ENCODE data around the gene BTBD2.

Gene BTBD2

DNA sequence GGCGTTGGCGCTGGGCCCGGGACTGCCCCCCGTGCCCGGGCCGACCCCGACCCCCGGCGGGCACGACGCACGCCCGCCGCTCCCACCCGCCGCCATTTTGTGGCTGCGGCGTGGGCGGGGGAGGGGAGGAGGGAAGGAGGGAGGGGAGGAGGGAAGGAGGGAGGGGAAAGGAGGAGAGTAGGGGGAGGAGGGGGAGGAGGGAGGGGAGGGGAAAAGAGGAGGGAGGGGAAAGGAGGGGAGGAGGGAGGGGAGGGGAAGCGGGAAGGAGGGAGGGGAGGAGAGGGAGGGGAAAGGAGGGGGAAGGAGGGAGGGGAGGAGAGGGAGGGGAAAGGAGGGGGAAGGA, at the start of gene BTBD2:
Gene BTBD2, minus strand, starts transcription at position 107 of the 343 bp plus-strand sequence. Its CDS starts 11 bp downstream, at position 96.
- WGBS (ENCODE audit: insufficient coverage, insufficient read length), result no CpG with 5 or more reads among the region's 20 CpGs
- no peak within 1 kb of the TSS for H3K27ac ChIP-seq (ENCODE audit: low read length)
- peaks cover 6% of the 10 kb centered on the region; the same call in 1 of the 2 replicates for H3K4me1 ChIP-seq (ENCODE audit: control insufficient read depth, insufficient read depth, low read length)
- H3K36me3 ChIP-seq (ENCODE audit: control insufficient read depth, insufficient read depth, low read length), result 0 out of 2 replicates have a peak, but pooled peaks cover 2% of the 10 kb centered on the region
- no peaks in the 10 kb centered on the region for H3K27me3 ChIP-seq (ENCODE audit: control insufficient read depth, insufficient read depth, low read length)
- H3K4me3 ChIP-seq (ENCODE audit: low read length), result peak within 1 kb of the TSS; percentile 98
- DNase-seq (ENCODE audit: low read depth, low spot score), result no peak
- H3K9me3 ChIP-seq (ENCODE audit: control insufficient read depth, insufficient read depth, low read length), result no peaks in the 10 kb centered on the region

DNA sequence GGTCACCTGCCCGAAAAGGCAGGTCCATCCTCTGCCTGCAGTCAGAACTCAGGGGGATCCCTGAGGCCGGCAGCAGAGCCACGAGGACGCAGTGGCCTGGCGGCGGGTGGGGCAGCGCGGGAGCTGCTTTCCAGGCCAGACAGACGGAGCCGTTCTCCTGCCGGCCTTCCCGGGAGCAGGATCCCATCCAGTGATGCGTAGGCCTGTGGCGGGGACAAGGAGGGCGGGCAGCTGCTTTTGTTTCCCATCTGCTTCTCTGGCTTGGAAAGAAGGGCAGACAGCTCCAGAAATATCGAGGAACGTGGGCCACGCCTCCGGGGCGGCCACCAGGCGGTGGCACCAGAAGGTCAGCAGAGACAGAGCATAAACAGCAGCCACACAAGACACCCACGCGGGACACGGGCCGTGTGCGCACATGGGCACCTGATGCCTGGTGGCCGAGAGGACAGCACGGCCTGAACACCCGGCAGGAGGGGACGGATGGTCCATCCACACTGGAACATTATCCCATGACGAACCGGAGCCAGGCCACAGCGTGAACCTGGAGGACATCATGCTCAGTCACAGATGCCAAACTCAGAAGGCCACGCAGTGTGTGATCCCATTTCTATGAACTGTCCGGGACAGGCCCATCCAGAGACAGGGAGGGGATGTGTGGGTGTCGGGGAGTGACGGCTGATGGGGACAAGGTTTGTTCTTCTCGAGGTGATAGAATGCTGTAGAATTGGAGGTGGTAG, 49.4 kb upstream of the BTBD2 start:
- Histone ChIP-seq H3K4me1 (ENCODE audit: control insufficient read depth, insufficient read depth, low read length) (peaks cover 6% of the 10 kb centered on the region), H3K27ac (ENCODE audit: low read length) (no peak overlapping the region), H3K36me3 (ENCODE audit: control insufficient read depth, insufficient read depth, low read length) (no peaks in the 10 kb centered on the region), H3K4me3 (ENCODE audit: low read length) (no peak overlapping the region), H3K27me3 (ENCODE audit: control insufficient read depth, insufficient read depth, low read length) (no peaks in the 10 kb centered on the region), H3K9me3 (ENCODE audit: control insufficient read depth, insufficient read depth, low read length) (no peaks in the 10 kb centered on the region)
- DNase-seq (ENCODE audit: low read depth, low spot score), result no peak
- no CpG with 5 or more reads among the region's 38 CpGs for WGBS (ENCODE audit: insufficient coverage, insufficient read length)

DNA sequence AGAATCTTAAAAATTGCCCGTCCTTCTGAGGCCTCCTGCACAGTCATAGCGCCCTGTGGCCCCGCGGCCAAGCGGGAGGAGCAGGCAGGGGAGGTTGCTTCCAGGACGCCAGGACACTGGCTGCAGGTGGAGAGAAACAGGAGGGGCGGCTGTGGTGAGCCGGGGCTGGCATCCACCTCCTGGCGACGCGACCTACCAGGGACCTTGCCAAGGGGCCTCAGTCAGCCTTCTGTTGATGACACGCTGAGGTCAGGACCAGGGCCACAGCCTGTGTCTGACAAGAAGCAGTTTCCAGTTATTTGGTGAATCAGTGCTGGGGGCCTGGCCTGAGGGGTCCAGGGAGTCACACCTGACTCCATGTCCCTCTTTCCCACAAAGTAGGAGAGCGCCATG, 48.9 kb upstream of the BTBD2 start:
- DNase-seq (ENCODE audit: low read depth, low spot score), result no peak
- H3K27me3 ChIP-seq (ENCODE audit: control insufficient read depth, insufficient read depth, low read length), result no peaks in the 10 kb centered on the region
- no peaks in the 10 kb centered on the region for H3K9me3 ChIP-seq (ENCODE audit: control insufficient read depth, insufficient read depth, low read length)
- peaks cover 12% of the 10 kb centered on the region for H3K4me1 ChIP-seq (ENCODE audit: control insufficient read depth, insufficient read depth, low read length)
- no CpG with 5 or more reads among the region's 13 CpGs for WGBS (ENCODE audit: insufficient coverage, insufficient read length)
- H3K4me3 ChIP-seq (ENCODE audit: low read length), result no peak overlapping the region
- no peak overlapping the region for H3K27ac ChIP-seq (ENCODE audit: low read length)
- H3K36me3 ChIP-seq (ENCODE audit: control insufficient read depth, insufficient read depth, low read length), result no peaks in the 10 kb centered on the region

DNA sequence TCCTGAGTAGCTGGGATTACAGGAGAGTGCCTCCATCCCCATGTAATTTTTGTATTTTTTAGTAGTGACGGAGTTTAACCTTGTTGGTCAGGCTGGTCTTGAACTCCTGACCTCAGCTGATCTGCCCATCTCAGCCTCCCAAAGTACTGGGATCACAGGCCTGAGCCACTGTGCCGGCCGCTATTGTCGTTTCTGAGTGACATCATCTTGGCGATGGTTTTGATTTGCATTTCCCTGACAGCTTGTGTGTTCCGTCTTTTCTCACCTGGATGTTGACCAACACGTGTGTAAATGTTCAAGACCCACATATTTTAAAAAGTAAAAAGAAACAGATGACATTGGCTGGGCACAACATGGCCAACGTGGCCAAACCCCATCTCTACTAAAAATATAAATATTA, 48.3 kb upstream of the BTBD2 start:
- Histone ChIP-seq H3K36me3 (ENCODE audit: control insufficient read depth, insufficient read depth, low read length) (no peaks in the 10 kb centered on the region), H3K27ac (ENCODE audit: low read length) (no peak overlapping the region), H3K4me1 (ENCODE audit: control insufficient read depth, insufficient read depth, low read length) (peaks cover 13% of the 10 kb centered on the region), H3K4me3 (ENCODE audit: low read length) (no peak overlapping the region), H3K27me3 (ENCODE audit: control insufficient read depth, insufficient read depth, low read length) (no peaks in the 10 kb centered on the region), H3K9me3 (ENCODE audit: control insufficient read depth, insufficient read depth, low read length) (no peaks in the 10 kb centered on the region)
- DNase-seq (ENCODE audit: low read depth, low spot score), result no peak
- no CpG with 5 or more reads among the region's 8 CpGs for WGBS (ENCODE audit: insufficient coverage, insufficient read length)

DNA sequence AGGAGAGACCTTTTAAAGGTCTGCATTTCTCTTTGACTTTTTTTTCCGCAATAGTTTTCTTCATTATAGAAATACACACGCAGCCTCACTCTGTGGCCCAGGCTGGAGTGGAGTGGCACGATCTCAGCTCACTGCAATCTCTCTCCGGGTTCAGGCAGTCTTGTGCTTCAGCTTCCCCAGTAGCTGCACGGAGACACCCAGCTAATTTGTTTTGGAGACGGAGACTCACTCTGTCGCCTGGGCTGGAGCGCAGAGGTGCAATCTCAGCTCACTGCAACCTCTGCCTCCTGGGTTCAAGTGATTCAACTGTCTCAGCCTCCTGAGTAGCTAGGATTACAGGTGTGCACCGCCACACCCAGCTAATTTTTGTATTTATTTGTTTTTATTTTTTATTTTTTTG, 47.3 kb upstream of the BTBD2 start:
- H3K4me1 ChIP-seq (ENCODE audit: control insufficient read depth, insufficient read depth, low read length), result peaks cover 13% of the 10 kb centered on the region
- H3K36me3 ChIP-seq (ENCODE audit: control insufficient read depth, insufficient read depth, low read length), result no peaks in the 10 kb centered on the region
- no peak overlapping the region for H3K4me3 ChIP-seq (ENCODE audit: low read length)
- no peak overlapping the region for H3K27ac ChIP-seq (ENCODE audit: low read length)
- DNase-seq (ENCODE audit: low read depth, low spot score), result no peak
- WGBS (ENCODE audit: insufficient coverage, insufficient read length), result no CpG with 5 or more reads among the region's 9 CpGs
- H3K27me3 ChIP-seq (ENCODE audit: control insufficient read depth, insufficient read depth, low read length), result no peaks in the 10 kb centered on the region
- H3K9me3 ChIP-seq (ENCODE audit: control insufficient read depth, insufficient read depth, low read length), result no peaks in the 10 kb centered on the region

DNA sequence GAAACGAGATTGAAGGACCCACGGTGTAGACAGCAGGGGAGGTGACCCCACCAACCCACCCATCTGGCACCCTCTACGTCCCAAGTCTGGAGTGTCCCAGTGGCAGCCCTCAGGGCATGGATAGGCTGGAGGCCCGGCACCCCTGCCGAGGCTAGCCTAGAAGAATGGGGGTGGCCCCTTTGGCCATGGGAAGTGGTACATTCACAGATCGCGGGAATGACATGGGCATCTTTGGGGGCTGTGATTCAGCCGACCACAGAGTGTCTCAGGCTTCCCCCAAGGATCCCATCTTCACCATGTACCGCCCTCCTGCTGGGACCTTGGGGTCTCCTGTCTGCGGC, 46.8 kb upstream of the BTBD2 start:
- Histone ChIP-seq H3K36me3 (ENCODE audit: control insufficient read depth, insufficient read depth, low read length) (no peaks in the 10 kb centered on the region), H3K4me1 (ENCODE audit: control insufficient read depth, insufficient read depth, low read length) (peaks cover 13% of the 10 kb centered on the region), H3K27me3 (ENCODE audit: control insufficient read depth, insufficient read depth, low read length) (no peaks in the 10 kb centered on the region), H3K27ac (ENCODE audit: low read length) (no peak overlapping the region), H3K9me3 (ENCODE audit: control insufficient read depth, insufficient read depth, low read length) (no peaks in the 10 kb centered on the region), H3K4me3 (ENCODE audit: low read length) (no peak overlapping the region; the same call in 1 of the 2 replicates)
- DNase-seq (ENCODE audit: low read depth, low spot score), result no peak
- no CpG with 5 or more reads among the region's 10 CpGs for WGBS (ENCODE audit: insufficient coverage, insufficient read length)

DNA sequence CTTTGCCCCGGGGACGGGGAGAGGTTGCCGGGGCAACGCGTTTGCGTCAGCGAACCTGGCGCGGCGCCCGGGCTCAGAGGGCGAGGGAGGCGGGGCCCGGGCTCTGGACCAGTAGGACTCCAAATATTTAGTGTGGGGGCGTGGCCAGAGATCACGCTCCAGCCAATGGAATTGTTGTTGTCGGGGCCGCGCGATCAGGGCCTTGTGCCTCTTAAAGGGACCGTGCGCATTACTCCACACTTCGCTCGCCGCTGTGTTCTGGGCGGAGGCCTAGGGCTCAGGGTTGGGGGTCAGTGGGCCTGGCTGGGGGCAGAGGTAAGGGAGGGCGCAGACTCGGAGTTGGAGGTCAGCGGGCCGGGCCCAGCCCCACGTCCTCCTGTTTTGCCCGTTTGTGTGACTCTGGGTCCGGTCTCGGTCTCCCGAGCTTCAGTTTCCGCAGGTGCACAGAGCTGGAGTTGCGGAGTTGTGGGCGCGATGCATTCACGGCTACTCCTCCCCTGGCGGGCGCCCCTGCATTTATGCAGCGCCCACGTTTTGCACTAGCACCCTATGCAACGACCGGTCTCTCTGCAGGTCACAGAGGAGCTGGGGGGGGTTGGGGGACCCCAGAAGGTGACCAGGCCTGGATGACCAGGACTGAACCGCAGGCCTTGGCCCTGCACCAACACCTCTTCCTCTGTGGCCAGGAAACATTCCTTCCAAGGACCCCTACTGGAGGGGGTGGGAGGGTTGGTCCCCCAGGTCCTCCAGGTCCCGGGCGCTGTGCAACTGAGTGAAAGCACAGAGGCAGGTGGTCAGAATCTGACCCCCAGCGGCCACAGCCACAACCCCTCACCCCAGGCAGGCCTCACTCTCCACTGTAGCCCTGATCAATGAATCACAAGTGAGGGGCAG, 46.2 kb upstream of the BTBD2 start:
- H3K27ac ChIP-seq (ENCODE audit: low read length), result no peak overlapping the region
- no peaks in the 10 kb centered on the region for H3K36me3 ChIP-seq (ENCODE audit: control insufficient read depth, insufficient read depth, low read length)
- peaks cover 13% of the 10 kb centered on the region for H3K4me1 ChIP-seq (ENCODE audit: control insufficient read depth, insufficient read depth, low read length)
- DNase-seq (ENCODE audit: low read depth, low spot score), result peak; percentile 89
- no peaks in the 10 kb centered on the region for H3K9me3 ChIP-seq (ENCODE audit: control insufficient read depth, insufficient read depth, low read length)
- no CpG with 5 or more reads among the region's 50 CpGs for WGBS (ENCODE audit: insufficient coverage, insufficient read length)
- peak overlapping the region; percentile 79 for H3K4me3 ChIP-seq (ENCODE audit: low read length)
- no peaks in the 10 kb centered on the region for H3K27me3 ChIP-seq (ENCODE audit: control insufficient read depth, insufficient read depth, low read length)

DNA sequence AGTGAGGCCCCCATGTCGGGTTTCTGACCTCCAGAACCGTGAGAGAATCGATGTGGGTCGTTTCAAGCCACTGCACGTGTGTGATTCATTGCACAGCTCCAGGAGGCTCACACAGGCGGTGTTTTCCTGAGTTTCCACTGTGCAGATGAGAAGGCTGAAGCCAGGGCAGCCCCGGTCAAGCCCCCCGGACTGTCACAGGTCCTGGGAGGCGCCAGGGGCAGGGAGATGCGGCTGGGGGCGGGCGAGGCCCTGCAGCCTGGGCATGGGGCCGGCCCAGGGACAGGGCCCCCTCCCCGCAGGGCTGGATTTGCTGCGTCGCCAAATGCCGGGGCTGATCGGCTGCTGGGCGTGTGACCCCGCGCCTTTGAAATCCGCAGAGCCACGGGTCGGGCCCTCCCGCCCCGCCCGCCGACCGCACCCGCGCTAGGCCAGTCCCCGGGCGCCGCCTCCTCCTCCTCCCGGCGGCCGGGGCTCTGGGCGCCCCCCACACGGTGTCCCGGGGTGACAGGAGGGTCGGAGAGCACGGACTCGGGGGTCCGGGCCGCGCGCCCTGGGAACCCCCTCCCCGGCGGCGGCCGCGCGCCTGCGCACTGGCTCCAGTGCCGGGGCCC, 45.5 kb upstream of the BTBD2 start:
- no peaks in the 10 kb centered on the region for H3K27me3 ChIP-seq (ENCODE audit: control insufficient read depth, insufficient read depth, low read length)
- H3K27ac ChIP-seq (ENCODE audit: low read length), result no peak overlapping the region
- no CpG with 5 or more reads among the region's 55 CpGs for WGBS (ENCODE audit: insufficient coverage, insufficient read length)
- peaks cover 17% of the 10 kb centered on the region for H3K4me1 ChIP-seq (ENCODE audit: control insufficient read depth, insufficient read depth, low read length)
- peak overlapping the region; percentile 79; the same call in 1 of the 2 replicates for H3K4me3 ChIP-seq (ENCODE audit: low read length)
- DNase-seq (ENCODE audit: low read depth, low spot score), result no peak
- no peaks in the 10 kb centered on the region for H3K9me3 ChIP-seq (ENCODE audit: control insufficient read depth, insufficient read depth, low read length)
- H3K36me3 ChIP-seq (ENCODE audit: control insufficient read depth, insufficient read depth, low read length), result no peaks in the 10 kb centered on the region

DNA sequence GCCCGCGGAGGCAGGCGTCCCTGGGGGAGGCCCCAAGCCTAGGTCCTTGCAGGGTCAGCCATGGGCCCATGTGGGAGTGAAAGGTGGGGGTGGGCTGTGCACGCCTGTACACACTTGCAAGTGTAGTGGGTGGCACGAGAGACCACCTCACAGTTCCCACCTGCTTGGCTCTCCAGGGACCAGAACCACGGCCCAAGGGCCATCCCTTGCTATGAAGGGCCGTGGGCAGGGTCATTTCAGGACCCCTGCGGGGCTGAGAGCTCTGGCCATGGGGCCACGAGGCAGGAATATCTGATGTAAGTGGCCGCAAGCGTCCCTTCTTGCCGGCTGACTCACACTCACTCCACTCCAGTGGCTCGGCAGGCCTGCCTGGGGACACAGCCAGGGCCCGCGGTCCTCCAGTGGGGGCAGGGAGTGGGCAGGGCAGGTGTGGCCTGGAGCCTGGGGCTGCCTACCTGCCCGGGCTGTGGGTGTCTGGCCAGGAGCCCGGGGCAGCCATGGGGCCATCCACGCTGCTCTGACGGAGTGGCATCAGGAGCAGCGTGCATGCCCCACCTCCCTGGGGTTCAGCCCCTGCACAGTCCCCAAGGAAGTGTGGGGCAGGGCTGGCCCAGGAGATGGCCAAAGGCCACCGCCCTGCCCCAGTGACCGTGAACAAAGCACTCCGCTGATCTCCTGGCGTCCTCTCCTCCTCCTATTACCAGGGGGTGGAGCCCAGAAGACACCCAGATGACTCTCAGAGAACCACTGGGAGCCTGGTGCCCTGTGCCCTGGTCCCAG, 44.1 kb upstream of the BTBD2 start:
- Histone ChIP-seq H3K4me1 (ENCODE audit: control insufficient read depth, insufficient read depth, low read length) (peaks cover 17% of the 10 kb centered on the region), H3K4me3 (ENCODE audit: low read length) (no peak overlapping the region), H3K27me3 (ENCODE audit: control insufficient read depth, insufficient read depth, low read length) (no peaks in the 10 kb centered on the region), H3K9me3 (ENCODE audit: control insufficient read depth, insufficient read depth, low read length) (no peaks in the 10 kb centered on the region), H3K27ac (ENCODE audit: low read length) (no peak overlapping the region), H3K36me3 (ENCODE audit: control insufficient read depth, insufficient read depth, low read length) (no peaks in the 10 kb centered on the region)
- no CpG with 5 or more reads among the region's 24 CpGs for WGBS (ENCODE audit: insufficient coverage, insufficient read length)
- no peak for DNase-seq (ENCODE audit: low read depth, low spot score)

All from iPS DF 6.9 (cell line).